GM19043 (cell line): Measurements from ENCODE around the gene BEND6.

Experiments
- ATAC-seq: cut with Tn5 transposase; IDR thresholded peaks from one replicate; pipeline ENCODE4 v1.9.1; 2021; ENCODE audit warnings: low read depth; ENCODE audit not compliant: unreplicated experiment

Gene BEND6

DNA sequence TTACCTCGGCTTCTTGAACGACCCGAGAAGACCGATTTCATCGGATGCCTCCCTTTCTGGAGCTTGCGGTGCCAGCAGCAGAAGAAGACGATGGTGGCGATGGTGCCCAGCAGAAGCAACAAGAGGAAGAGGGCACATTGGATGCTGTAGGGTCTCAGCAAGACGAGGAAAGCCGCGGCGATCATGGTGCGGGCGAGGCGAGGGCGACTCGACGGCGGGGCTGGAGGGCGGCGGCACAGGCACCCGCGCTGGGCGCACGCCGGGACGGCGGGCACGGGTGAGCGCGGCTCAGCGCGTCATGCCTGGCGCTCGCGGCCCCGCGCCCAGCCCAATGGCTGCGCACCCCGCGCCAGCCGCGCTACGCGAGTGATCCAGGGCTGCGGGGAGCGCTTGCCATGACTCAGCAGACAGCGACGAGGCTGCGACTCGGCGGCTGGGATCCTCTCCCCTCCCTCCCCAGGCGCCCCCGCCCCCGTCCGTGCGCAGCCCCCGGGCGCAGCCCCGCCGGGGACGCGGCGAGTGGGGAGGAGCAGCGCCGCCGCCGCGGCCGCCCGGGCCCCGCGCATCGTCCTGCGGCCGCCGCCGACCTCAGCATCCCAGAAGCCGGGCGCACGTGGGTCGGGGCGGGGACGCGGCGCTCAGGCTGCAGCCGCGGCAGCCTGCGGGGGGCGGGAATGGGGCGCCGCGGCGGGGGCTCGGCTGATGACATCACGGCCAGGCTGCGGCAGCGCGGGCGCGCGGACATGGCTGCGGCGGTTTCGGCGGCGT lies at the start of gene BEND6:
TSS of gene BEND6 (plus strand) at position 705 of the 768 bp plus-strand sequence. CDS start 26,704 bp downstream, outside the sequence.
- ATAC-seq: peak; percentile 28

DNA sequence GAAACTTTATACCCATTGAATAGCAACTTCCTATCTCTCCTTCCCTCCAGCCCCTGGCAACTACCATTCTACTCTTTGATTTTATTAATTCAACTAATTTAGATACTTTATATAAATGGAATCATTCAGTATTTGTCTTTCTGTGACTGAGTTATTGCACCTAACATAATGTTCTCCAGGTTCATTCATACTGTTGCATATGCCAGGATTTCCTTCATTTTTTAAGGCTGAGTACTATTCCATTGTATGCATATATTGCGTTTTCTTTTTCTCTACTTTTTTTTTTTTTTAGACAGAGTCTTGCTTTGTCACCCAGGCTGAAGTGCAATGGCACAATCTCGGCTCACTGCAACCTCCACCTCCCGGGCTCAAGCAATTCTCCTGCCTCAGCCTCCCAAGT lies 49.5 kb upstream of the BEND6 start:
- no peak for ATAC-seq

- no peak for ATAC-seq
These were observed 48.2 kb upstream of the BEND6 start for GRCh38 chr6:56906752-56907151.

GRCh38 chr6:56909115-56909907 lies 45.6 kb upstream of the BEND6 start:
- no peak for ATAC-seq

GRCh38 chr6:56911847-56912246 lies 43.1 kb upstream of the BEND6 start:
- no peak for ATAC-seq

DNA sequence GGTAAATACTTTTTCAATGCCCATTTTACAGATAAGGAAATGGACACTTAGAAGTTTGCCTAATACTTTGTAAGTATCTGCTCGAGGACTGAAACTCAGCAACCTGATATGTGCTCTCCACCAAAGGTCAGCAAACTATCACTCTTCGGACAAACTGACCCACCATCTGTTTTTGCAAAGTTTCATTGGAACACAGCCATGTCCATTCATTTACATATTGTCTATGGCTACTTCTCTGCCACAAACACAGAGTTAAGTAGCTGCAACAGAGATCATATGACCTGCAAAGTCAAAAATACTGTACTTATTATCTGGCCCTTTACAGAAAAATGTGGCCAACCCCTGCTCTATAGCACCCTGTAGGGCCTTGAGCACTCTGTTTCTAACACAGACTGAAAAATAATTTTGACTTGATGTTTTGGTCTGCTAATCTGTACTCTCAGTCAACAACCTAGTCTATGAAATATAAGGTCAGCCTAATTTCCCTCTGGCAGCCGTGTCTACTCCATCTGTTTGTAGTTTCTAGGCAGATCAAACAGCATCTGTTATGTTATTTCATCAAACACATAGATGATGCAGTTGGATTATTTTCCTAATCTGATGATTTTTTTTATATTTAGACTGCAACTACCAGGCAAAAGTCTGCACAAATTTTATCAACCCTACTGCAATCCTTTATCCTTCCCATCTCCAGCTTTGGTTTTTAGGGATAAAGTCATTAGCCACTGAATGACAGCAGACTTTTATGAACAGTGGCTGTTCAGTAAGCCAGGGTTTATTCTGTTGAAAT lies 41.4 kb upstream of the BEND6 start:
- ATAC-seq: no peak

DNA sequence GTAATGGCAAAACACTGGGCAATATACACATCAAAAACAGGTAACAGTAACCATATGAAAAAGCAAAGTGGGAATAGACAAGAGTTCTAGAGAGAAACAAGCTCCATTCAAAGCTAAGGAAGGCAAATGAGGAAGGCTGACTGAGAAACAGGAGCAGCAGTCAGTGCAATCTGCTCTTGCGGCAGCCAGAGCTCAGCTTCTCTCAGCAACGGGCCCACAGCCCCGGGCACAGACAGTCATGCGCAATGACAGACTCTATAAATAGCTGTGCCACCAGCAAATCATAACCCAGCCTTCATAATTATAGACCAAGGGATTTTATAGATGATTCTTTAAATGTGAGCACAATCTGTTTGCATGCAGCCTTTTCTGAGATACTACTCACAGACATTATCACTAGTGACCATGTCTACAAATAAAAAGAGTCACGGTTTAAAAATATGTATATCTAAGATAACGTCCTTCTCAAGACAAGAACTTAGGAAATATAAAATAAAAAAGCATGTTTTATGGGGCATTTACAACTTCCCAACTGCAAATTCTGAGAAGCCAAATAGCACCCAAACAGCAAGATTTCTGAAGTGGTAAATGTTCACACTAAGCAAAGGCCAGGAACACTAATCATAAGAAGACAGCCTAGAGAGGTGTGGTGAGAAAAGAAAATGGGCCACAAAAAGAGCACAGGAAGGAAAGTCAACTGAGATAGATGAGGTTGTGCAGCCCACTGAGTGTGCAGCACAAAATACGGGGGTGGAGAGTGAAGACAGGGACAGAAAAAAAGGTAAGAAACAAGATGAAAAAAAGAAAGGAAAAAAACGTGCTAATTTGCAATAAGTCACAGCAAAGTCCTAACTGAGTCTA lies 39.9 kb upstream of the BEND6 start:
- no peak for ATAC-seq

GRCh38 chr6:56915832-56916231 lies 39.1 kb upstream of the BEND6 start:
- ATAC-seq: no peak

DNA sequence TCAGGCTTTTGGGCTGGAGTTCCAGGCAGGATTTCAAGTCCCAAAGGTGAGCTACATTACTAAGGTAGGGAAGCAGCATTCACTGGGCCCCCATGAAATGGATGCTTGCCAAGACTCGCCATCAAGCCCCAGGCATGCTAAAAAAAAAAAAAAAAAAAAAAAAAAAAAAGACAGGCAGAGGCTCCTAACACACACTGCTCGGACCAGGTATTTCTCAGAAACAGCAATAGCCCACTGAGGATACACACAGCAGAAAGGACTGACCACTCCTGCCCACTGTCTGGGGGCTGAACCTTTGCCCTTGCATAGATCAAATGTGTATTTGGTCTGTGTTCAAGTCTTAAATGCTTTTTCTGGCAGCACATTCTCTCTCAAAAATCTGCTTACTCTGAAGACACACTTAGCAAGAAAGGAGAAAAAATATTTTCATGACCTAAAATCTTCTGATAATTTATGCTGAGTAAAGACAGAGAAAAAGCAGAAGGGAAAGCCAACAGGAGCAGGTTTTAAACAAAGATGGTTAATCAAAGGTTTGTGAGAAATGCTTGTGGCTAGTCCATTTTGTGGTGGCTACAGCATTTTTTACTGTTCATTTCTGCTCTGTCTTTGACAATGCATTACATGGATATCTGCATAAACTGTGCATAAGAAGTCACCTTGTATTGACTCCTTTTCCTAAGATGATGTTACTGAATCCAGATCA lies 37.9 kb upstream of the BEND6 start:
- no peak for ATAC-seq

DNA sequence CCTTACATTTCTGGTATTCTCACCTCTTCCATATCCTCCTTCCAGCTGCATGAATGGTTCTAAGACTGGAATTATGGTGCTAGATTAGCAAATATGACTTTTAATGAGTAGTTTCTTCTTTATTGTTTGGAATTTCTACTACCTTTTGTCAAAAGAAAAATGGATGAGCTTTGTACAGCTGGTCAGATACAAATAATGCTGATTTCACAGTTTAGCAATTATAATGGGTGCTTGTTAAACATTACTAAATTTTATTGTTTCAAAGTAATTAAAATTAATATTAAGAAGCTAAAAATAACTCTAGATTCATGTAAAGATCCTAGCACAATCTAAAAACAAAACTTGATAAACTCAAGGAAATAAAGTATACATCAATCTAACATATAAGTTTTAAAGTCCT lies 32.3 kb upstream of the BEND6 start:
- no peak for ATAC-seq

DNA sequence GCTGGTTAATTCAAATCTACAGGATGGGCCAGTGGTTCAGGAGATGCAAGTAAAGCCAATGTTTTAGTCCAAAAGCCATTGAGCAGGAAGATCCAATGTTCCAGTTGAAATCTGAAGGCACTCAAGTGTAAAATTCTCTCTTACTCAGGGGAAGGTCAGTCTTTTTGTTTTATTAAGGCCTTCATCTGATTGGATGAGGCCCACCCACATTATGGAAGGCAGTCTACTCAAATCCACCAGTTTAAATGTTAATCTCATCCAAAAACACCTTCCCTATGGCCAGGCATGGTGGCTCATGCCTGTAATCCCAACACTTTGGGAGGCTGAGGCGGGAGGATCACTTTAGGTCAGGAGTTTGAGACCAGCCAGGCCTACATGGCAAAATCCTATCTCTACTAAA lies 31.3 kb upstream of the BEND6 start:
- no peak for ATAC-seq

DNA sequence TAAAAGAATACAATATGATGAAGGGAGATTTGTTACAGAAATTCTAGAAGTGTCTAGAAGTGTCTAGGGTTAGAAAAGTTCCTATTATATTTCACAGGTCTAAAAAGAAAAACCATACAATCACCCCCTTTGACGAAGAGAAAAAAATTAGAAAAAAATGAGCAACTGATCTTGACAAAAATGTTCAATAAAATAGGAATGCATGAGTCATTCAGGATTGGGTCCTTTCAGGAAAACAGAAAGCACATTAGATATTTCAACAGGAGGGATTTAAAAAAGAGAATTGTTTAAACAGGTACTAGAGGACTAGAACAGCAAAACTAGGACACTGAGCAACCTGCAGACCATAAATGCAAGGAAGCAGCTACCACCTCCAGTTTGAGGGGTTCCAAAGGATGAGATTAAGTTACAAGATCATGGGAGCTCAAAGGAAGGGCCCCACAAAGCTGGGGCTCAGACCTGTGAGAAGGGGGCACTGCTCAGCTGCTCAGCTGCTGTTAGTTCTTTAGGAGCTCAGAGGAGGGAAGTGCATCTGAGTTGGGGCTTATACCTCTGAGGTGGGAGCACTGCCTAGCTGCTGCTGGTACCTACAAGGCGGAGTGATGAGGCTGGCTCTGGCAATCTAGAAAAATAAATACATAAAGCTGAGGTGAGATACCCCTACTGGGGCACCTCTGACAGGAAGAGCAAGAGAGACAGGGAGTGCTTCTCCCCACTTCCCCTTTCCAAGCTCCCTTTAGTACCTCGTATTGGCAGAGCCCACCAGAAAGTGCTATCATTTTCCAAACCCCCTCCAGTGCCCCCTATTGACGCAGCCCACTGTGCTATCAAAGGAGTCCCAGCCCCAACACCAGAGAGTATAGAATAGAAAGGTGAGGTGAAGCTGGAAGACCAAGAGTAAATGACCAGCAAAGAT lies 27.1 kb upstream of the BEND6 start:
- ATAC-seq: no peak

- ATAC-seq: no peak
These were observed 24.1 kb upstream of the BEND6 start for GRCh38 chr6:56930846-56931245.

- ATAC-seq: no peak
These were observed 21.9 kb upstream of the BEND6 start for GRCh38 chr6:56932910-56933477.

GRCh38 chr6:56933650-56934049 lies 21.3 kb upstream of the BEND6 start:
- peak; percentile 60 for ATAC-seq

- ATAC-seq: no peak
These were observed 20.0 kb upstream of the BEND6 start for GRCh38 chr6:56934876-56935275.

- ATAC-seq: no peak
These were observed 18.4 kb upstream of the BEND6 start for GRCh38 chr6:56936466-56936865.

DNA sequence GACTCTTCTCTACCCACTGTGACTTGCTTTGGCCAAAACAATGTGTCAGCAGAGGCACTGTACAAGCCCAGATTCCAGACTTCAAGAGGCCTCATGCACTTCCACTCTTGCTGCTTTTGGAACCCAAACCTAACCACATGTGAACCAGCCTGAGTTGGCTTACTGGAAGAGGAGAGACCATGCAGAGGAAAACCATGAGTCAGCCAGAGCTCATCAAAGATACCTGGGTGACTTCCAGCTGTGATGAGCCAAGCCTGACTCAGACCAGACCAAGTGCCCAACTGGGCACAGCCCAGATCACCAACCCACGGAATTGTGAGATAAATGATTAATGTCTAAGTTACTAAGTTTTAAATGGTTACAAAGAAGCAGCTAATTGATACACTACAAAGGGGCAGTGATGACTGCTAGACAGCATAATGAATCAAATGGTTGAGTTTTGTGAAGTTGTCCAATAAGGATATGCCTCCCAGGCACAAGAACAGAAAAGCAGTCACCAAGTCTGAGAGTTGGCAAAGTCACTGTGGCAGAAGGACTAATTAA lies 16.2 kb upstream of the BEND6 start:
- ATAC-seq: no peak
